Epithelial cell of esophagus (primary cell): Measurements from ENCODE around the gene RPS6KL1.

Source experiments
- DNase-seq: peaks from one replicate; pipeline ENCODE4 v3.0.0; 2010; ENCODE audit warnings: low read depth
- H3K4me3 ChIP-seq: 2 replicates; pipeline ENCODE4 v1.5.1; 2011; ENCODE audit warnings: mild to moderate bottlenecking, low read length, control low read depth
- TF ChIP-seq, protein P1 (sequence below): IDR thresholded peaks from 2 replicates; pipeline ENCODE4 v1.5.1; 2011; ENCODE audit warnings: low read depth, mild to moderate bottlenecking, low read length, control low read depth, inconsistent platforms; ENCODE audit not compliant: insufficient read depth; ENCODE audit errors: missing control alignments

RPS6KL1 gene

GRCh38 chr14:74952180-74952665 is 29.2 kb upstream of the RPS6KL1 start:
- no peak overlapping the region for H3K4me3 ChIP-seq
- TF ChIP-seq, protein P1, sequence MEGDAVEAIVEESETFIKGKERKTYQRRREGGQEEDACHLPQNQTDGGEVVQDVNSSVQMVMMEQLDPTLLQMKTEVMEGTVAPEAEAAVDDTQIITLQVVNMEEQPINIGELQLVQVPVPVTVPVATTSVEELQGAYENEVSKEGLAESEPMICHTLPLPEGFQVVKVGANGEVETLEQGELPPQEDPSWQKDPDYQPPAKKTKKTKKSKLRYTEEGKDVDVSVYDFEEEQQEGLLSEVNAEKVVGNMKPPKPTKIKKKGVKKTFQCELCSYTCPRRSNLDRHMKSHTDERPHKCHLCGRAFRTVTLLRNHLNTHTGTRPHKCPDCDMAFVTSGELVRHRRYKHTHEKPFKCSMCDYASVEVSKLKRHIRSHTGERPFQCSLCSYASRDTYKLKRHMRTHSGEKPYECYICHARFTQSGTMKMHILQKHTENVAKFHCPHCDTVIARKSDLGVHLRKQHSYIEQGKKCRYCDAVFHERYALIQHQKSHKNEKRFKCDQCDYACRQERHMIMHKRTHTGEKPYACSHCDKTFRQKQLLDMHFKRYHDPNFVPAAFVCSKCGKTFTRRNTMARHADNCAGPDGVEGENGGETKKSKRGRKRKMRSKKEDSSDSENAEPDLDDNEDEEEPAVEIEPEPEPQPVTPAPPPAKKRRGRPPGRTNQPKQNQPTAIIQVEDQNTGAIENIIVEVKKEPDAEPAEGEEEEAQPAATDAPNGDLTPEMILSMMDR: no peak
- no peak for DNase-seq

DNA sequence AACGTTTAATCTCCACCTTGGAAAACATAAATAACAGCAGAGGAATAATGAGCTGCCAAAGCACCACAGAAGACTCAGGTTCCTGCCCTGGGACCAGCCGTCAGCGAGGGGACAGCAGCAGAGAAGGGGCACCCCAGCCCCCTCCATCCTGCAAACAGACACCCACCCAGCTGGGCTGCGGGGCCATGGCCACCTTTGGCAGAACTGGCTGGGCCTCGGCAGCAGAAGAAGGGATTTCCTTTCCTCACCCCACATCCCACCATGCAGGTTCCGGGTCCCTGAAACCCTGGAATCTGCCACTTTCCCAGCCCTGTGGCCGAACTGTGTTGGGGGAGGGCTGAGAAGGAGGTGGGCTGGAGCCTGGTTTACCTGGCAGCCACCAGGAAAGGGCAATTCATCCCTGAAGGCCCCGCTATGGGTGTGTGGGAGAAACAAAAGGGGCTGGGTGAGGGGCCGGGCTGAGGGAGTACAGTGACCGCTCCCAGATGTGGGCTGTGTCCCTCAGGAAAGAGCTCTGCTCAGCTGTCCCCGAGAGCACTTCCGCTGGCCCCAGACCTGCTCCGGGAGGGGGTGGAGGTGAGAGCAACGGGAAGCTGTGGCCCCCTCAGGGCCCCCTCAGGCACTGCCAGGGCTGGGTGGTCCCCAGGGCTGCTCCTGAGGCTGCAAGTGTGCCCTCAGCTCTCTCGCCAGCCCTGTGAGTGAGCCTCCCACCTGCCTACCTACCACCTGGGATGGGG is 28.6 kb upstream of the RPS6KL1 start:
- no peak overlapping the region for H3K4me3 ChIP-seq
- TF ChIP-seq, protein P1: no peak
- DNase-seq: no peak

GRCh38 chr14:74950795-74951442 is 27.9 kb upstream of the RPS6KL1 start:
- H3K4me3 ChIP-seq: no peak overlapping the region
- TF ChIP-seq, protein P1: no peak
- DNase-seq: no peak

- TF ChIP-seq, protein P1: no peak
- H3K4me3 ChIP-seq: no peak overlapping the region
- DNase-seq: no peak
Observed at GRCh38 chr14:74949859-74950573, 27.0 kb upstream of the RPS6KL1 start.

DNA sequence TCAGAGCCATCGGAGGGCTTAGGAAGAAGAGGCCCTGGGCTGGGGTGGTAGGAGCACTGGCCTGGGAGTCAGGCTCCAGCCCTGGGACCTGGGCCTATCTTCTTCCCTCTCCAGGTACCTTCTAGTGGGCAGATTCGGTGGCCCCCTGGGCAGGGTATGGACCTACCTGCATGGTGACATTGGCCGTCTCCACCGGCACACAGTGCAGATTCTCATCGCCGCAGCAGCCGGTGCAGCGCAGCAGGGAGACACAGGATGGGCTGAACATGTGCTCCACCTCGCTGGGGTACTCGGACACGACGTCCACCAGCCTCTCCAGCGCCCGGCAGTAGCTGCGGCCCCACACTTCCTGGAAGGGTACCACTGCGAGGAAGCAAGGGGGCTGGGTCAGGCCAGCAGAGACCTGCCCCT is 26.1 kb upstream of the RPS6KL1 start:
- TF ChIP-seq, protein P1: no peak
- H3K4me3 ChIP-seq: no peak overlapping the region
- DNase-seq: no peak

- no peak overlapping the region for H3K4me3 ChIP-seq
- TF ChIP-seq, protein P1: no peak
- DNase-seq: no peak
Observed at GRCh38 chr14:74948228-74949175, 25.4 kb upstream of the RPS6KL1 start.
